HG02870 (cell line): ENCODE results near the gene PSMD3.

Experiments
- ATAC-seq: cut with Tn5 transposase; IDR thresholded peaks from one replicate; pipeline ENCODE4 v1.9.1; 2021; ENCODE audit warnings: mild to moderate bottlenecking, moderate library complexity; ENCODE audit not compliant: unreplicated experiment

PSMD3 gene

DNA sequence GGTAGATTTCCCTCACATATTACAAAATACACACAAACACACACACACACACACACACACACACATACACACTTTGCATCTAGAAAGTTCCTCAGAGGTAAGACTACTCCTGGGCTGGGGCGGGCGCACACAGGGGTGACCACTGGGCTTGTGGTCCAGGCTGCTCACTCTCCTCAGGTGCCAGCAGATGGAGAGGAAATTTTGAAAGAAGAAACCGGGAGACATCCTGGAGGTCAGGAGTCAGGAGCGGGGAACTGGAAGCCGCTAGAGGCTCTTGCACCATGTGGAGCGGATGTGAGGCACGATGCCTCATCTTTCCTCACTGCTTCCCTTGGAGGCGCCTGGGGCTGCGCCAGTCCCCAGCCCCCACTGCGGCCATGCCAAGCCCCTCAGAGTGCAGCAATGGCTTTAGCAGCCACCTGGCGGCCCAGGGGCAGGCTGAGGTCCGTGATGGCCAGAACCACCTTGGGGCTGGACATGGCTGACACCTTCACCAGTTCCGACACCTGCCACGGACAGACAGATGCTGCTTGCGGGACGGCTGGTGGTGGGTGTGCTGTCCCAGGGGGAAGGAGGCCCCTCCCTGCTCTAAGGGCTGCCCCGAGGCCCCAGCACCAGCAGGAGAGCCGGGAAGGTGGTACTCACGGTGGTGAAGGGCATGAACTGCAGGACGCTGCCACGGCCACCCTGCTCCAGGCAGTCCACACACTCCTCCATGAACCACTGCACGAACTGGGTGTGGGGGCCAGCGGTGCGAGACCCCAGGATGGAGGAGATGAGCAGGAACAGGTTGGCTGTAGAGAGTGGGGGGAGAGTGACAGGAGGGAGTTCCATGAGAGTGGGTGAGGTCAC, 38.8 kb downstream of the PSMD3 start:
- ATAC-seq = no peak

DNA sequence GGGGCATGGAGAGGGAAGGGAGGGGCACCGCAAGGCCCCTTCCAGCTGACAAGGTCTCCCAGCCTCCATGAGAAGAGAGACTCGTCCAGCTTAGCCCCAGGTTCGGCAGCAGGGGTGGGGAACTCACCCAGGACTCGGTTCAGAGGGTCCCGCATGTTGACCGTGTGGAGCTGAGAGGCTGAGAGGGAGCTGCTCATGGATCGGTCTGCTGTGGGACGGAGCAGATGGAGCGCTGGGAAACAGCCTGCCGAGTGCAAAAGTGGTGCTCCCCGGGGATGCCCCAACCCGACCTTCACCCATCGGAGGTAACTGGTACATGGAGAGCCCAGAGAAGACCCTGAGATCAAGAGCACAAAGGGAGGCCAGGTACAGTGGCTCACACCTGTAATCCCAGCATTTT, 39.5 kb downstream of the PSMD3 start:
- no peak for ATAC-seq

DNA sequence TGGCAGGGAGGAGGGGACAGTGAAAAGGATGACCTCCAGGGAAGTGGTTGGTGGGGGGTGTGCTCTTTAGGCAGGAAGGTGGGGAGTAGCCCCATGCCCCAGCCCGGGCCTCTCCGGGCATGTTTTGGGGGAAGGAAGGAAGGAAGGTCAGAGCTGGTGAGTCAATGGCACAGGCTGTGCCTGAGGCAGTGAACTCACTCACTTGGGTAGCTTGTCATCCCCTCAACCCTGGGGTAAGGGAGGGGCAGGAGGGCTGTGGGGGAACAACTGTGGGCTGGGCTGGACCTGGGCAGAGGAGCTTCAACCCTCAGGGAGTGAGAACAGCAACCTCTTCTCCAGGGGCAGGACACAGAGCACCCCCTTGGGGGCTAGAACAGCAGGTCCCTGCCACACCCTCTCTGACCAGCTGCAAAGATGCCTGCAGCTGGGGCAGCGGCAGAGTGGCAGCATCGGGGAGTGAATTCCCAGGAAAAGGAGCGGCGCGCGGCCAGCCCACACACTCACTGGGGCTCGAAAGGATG, 40.9 kb downstream of the PSMD3 start:
- ATAC-seq = no peak

DNA sequence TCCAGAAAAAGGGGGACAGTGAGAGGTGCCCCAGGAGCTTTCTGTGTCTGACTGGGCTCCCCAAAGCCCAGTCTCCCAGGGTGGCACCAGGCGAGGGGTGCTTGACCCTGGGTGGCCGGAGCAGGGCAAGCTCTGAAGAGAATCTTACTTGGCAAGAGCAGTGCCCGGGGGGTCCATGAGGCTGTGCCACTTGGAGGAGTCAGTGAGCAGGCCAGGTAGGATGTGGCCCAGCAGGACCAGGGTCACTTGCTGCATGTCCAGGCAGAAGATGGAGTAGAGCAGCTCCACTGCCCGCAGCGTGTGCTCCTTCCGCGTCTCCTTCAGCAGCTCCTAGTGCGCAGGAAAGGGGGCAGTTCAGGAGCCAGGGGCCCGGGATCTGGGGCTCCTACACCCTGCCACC, 41.9 kb downstream of the PSMD3 start:
- ATAC-seq = no peak

DNA sequence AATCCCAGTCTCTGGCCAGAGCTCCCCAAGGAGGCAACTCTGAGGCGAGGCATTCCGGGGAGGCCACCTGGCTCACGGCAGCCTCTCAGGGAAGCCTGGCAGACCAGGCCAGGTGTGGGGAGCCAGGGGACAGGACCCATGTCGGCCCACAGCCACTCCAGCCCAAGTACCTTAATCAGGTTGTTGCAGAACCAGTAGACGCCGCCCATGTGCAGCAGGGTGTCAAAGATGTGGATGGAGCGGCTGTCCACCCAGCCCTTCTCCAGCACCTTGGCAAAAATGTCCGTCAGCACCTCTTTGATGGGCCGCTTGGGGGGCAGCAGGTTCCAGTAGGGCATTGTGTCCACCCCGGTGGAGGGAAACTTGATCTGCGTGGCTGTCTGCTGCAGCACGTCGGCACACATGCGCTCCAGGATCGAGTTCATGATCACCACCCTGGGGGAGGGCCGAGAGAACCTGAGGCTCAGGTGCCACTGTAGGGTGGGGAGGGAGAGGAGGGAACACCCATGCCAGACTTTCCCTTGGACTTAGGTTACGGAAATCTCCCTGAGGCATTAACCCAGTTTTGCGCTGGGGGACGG, 42.4 kb downstream of the PSMD3 start:
- no peak for ATAC-seq

DNA sequence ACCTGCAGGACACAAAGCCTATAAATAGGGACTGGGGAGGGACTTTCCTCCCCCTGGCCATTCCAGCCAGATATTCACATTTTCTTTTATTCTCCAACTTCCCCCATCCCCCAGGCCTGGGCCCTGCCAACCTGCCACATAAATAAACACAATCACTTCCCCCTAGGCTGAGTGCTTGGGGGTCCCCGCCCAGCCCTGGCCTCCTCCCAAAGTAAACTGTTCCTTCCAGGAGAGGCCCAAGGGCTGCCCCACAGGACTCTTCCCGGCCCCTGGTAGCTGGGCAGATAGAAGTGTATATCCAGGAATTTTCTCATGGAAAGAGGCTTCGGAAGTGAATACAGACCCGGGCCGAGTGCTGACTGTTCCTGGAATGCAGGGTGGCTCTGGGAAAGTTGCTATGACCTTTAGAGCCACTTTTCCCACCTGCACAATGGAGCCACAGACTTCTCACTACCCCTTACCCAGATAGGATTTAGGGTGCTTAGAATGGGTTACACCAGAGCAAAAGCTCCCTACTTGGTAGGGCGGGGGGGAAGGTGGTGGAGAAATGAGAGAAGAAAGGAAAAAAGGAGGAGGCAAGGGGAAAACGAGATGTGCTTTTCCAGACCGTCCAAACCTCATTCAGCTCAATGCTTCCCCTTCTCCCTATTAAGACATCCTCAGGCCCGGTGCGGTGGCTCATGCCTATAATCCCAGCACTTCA, 43.1 kb downstream of the PSMD3 start:
- ATAC-seq = no peak

DNA sequence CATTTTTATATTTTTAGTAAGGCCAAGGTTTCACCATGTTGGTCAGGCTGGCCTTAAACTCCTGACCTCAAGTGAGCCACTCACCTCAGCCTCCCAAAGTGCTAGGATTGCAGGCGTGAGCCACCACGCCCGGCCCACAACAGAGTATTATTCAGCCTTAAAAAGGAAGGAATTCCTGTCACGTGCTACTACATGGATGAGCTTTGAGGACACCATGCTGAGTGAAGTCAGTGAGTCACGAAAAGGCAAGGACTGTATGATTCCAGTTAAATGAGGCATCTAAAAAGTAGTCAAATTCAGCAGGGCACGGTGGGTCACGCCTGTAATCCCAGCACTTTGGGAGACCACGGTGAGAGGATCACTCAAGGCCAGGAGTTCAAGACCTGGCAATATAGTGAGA, 44.3 kb downstream of the PSMD3 start:
- no peak for ATAC-seq

DNA sequence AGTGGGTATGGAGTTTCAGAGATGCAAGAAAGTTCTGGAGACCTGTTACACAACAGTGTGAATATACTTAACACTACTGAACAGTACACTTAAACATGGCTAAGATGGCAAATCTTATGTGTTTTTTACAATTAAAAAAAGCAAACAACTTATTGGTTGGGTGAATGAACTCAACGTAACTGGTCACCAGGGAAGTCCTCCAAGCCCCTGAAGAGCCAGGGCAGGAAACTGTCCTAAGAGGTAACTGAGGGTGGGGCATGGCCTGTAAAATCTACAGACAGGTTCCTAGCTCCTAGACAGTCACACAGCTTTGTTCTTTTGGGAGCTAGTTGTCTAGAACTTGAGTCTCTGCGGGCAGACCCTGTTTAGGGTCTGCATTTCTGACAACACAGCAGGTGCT, 45.0 kb downstream of the PSMD3 start:
- ATAC-seq = no peak

DNA sequence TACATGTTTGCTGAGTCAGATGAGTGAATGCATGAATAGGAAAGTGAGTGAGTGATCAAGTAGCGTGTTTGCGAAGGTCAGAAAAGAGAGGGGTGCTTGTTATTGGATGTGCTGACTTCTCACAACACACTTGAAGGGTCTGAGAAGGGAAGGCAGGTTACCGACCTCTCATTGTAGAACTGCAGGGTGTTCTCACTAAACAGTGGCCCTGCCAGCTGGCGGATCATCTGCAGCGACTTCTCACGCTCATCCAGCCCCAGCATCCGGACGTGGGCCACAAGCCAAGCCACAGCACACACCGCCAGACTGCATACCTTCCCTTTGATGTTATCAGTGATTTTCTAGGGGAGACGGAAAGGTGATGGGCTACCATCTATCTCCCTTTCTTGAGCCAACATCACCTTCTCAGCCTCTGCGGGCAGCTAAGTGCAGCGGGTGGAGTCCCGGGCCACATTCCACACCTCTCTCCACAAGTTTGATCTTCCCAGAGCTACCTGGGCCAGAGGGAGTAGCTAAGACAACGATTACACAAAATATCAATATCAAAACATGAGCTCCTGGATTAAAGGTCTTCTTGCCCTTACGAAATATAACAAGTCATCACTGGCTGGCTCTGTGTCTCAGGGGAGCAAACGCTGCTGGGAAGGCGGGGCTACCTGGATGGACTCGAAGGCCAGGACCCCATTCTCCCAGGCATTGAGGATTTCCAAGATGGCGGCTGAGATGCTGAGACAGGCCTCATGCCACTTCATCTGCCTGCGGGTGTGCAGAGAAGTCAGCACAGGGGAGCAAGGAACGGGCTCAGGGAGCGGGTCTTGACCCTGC, 45.6 kb downstream of the PSMD3 start:
- no peak for ATAC-seq

DNA sequence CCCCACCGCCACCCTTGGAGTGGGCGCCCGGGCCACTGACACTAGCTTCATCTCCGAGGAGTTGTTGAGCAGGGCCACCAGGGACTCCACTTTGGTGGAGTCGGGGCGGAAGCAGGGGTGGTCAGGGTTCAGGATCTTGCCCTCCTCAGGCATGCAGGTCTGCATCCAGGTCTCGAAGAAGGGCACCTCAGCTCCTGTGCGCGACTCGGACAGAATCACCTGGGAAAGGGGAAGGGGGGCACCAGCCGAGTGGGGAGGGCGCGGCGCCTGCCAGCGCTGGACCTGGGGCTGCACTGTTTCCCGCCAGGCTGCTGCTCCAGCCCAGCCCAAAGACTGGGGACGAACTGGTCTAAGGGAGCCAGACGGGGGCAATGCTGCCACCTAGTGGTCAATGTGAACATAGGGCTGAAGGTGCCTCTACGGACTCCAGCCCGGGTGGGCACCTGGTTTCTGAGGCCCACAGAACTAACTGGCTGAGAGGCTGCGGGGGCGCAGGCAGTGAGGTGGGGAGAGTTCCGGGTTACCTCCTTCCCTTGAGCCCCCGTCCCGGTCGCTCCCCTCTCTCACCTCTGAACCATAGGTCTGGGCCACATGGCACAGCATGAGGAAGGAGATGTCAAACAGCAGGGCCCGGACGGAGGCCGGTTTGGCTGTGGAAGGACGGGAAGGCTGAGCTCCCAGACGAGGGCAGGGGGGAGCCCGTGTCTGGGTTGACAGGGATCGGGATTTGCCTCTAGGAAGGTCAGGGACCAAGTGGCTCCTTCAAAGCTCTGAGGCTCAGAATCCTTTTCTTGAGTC, 46.4 kb downstream of the PSMD3 start:
- ATAC-seq = no peak

DNA sequence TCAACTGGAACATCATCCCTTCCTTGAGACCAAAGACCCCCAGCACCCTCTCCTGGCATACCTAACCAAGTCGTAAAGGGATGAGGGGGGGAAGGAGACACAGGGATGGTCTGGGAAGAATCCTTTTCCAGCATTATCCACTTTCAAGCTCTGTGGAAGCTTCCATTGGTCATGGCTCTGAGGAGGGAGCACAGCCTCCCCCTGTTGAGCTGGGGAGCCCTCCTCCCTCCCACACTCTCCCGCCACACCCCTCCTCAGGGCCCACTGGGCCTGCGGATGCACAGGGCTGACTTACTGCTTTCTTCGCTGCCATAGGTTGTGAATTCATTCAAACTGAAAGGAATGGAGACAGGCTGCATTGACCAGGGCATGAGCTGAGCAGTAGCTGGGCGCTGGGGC, 47.0 kb downstream of the PSMD3 start:
- no peak for ATAC-seq

DNA sequence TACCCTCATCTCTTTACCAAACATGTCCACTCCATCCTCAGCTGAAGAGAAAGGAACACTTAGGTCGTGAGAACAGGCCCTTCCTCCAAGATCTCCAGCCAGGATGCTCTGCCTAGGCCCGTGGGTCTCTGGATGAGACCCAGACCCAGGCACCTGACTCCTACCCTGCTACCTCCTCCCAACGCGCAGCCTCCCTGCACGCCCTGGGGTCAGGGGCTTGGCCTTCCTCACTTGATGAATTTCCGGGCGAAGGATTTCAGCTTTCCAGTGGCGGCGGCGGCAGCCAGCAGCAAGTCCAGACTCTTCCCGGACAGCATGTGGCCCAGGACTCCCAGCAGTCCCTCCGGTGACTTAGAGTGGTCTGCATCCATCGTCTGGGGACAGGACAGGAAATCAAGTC, 48.0 kb downstream of the PSMD3 start:
- no peak for ATAC-seq

DNA sequence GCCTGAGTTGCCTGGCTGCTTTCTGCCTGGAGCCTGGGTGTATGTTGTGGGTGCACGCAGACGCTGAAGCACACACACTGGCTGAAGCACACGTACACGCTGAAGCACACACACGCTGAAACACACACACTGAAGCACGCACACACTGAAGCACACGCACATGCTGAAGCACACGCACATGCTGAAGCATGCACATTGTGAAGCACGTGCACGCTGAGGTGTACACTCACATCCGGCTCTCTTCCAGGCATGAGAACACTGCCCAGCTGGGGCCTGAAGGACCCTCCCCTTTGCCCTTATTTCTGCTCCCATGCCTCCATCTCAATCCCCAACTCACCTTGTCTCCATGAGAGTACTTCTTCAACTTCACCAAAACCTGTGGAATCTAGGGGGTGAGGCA, 51.1 kb downstream of the PSMD3 start:
- no peak for ATAC-seq

DNA sequence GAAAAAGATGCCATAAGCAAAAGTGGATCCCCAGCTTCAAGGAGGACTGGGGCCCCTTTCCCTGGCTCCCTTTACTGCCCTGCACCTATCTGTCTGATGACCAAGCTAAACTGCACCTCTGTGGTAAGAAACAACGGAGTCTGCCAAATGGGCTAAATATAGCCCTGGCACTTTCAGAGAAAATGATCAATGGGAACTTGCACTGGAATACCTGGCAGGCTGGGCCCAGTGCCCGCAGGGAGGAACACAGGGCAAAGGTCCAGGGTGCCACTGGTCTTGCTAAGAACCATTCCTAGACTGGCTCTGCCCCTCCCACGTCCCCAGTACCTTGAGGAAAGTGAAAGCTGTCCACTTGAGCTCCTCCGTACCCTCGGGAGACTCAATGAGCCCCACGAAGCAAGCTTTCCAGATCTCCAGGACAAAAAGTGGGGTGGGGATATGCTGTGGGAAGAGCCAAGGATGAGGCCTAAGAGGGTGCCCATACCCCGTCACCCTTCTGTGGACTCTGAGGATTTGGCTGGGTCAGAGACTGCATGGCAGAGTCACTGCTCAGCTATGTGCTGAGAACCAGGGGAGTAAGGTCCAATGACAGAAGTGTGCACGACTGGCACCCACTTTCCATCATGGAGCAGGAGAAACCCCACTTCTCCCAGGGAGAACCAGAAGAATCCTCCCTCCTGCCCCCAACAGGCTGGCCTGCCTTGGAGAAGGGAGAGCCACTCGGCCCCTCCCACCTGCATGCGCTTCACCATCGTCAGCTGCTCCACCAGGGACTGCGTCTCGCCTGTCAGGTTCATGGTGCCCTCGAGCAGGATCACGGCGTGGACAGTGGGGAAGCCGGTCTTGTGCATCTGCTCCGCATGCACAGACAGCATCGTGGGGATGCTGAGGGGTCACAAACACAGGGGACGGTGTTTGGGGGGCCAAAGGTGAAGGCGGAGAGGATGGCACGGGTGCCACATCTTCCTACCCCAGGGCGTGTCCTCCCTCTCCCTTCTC, 52.0 kb downstream of the PSMD3 start:
- no peak for ATAC-seq

DNA sequence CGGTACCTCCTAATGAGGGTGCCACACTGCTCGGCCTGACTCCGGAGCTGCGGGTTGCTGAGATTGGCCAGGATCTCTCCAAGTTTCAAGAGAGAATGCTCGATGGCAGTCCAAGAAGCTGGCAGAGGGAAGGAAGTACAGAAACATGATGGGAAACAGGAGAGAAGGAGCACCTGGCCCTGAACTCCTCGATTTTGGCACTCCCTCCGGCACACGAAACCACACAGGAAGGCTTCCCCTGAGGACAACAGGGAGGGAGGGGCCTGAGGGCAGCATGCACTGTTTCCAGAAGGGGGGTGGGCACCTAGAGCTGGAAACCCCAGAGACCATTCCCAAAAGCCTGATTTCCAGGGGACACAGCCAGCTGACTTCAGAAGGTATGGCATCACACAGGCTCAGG, 52.7 kb downstream of the PSMD3 start:
- ATAC-seq = no peak

DNA sequence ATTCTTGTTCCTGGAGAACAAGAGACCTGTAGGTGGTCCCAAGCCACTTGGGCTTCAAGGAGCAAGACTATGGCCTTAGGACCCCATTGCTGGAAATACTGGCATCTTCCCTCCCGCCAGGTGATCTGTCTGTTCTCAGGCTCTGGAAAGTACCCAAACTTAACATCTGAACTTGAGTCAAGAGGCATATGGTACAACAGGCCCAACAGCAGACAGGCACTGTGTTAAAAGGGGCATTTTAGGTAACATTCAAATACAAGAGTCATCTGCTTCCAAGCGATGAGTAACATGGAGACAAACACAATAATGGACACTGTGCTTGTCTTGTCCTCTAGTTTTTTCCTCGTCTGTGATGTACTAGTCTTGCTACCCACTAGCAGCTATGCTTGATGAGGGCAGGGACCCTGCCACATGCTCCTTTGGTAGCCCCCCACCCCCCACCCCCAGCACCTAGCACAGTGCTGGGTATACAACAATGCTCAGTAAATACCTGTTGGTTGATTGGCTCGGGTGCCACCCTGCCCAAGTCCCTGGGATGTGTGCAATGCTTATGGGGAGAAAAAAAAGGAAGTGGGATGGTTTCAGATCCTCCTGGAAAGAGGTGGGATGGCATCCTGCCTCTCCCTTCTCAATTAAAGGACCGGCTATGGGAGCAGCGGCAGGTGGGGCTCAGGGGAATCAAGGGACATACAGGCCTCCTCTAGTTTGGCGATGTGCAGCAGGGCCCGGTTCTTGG, 54.0 kb downstream of the PSMD3 start:
- no peak for ATAC-seq

DNA sequence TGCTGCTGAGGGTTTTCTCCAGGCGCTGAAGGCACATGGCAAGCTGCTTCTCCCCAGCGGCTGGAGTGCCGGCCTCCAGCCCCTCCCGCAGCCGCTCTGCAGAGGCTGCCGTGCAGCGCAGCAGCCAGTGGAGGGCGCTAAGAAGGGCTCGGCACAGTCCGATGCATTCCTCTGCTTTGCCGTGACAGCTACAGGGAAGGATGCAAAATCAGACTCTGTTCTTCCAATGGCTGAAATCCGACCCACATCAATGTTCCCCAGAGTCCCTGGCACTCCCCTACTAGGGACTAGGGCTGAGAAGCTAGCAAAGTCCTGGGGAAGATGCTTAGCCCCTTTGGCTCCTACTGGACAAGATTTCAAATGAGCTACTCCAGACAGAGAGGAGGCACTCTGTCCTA, 54.6 kb downstream of the PSMD3 start:
- no peak for ATAC-seq

DNA sequence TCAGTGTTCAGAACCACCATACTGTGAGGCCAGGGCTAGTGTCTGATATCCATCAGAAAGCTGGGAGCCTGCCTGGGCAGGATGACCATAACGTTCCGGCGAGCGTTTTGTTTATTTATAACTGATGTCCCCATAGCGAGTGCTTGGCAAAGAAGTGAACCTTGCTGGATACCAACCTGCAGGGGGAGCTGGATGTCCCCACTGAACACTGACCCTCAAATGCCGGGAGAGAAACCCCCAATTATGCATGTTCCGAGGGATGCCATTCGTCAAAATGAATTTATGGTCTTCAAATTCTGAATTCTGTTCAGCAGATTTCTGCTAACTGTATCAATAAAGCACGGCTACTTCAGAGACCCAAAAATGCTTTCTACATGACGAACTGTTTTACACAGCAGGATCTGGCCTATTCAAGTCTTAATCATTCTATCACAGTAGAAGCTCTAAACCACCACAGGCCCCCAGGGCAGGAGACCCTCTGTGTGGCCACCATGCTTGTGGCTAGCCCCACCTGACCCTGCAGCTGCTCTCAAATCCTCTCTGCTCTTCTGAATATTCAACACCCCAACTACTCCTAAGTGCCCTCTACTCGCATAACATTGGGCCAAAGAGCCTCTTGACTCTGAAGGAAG, 58.4 kb downstream of the PSMD3 start:
- ATAC-seq = no peak
